RWPE1 (cell line): ENCODE data around the gene USP3.

Source experiments
- CTCF ChIA-PET: fragments of 350-600 bp; sonication (Branson Sonifier 250); formaldehyde crosslinking; extraction: SDS; loops from one replicate; lab custom pipeline; 2021; lab: Yijun Ruan, JAX
- POLR2A ChIA-PET: fragments of 400-600 bp; formaldehyde crosslinking; extraction: SDS; loops from one replicate; lab custom pipeline; 2020; ENCODE audit warnings: antibody characterized with exemption; ENCODE audit not compliant: low non-redundant PET; lab: Yijun Ruan, JAX
- DNase-seq: peaks from one replicate; pipeline ENCODE4 v3.0.0; 2012; ENCODE audit warnings: low spot score
- H3K27ac ChIP-seq: fragments of 450-650 bp; 2 replicates; pipeline ENCODE4 v1.5.1; 2017
- CTCF ChIP-seq: fragments of 450-650 bp; conservative IDR thresholded peaks from 2 replicates; pipeline ENCODE4 v1.5.1; 2017; ENCODE audit warnings: low read depth, mild to moderate bottlenecking

The USP3 gene

GRCh38 chr15:63500265-63501250 is 3.8 kb upstream of the USP3 start:
- ChIA-PET CTCF (interaction anchor here (0.6 kb wide), 1 partner anchor 86 kb away, joined by 3 read pairs; no protein-coding TSS in a partner anchor), POLR2A (no interaction called here)
- TF ChIP-seq CTCF = no peak
- no peak for DNase-seq
- H3K27ac ChIP-seq = peak overlapping the region; percentile 98

DNA sequence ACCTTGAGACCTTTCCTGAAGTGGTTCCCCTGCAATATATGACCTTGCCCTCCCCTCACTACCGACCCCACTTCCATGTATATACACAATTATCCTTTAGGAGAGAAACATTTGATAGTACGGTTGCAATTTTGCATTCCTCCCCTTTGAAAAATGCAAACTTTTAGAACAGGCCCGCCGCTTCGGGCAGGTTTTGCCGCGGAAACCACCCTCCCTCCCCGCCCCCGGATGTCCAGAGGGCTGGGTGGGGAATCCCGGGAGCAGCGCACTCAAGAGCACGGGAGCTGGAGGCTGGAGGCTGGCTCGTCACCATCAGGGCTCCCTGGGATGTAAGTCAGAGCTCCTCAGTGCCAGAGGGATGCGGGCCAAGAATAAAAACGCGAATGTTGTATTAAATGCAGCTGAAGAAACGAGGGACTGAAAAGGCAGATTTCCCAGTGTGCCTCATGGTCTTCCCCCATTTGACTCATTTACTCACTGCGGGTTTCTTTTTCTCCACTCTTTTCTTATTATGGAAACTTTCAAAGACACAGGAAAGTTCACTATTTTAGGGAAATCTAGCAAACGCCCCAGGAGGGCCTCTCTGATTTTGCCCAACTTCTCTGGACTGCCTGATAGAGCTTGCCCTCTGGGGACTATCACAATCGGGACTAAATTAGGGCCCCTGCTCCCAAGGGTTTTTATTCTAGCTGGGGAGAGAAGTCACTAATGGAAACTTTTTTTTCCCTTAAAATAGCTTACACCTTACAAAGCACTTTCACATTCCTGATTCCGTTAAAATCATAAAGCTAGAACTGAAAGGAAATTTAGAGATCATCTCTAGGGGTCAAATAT is 2.9 kb upstream of the USP3 start:
- CTCF ChIA-PET = interaction anchor here (0.6 to 1.1 kb wide), 2 partner anchors 35 to 87 kb away, joined by 3 to 5 read pairs; no protein-coding TSS in a partner anchor
- no peak for TF ChIP-seq CTCF
- peak; percentile 83 for DNase-seq
- POLR2A ChIA-PET = no interaction called here
- peak overlapping the region; percentile 98 for H3K27ac ChIP-seq

DNA sequence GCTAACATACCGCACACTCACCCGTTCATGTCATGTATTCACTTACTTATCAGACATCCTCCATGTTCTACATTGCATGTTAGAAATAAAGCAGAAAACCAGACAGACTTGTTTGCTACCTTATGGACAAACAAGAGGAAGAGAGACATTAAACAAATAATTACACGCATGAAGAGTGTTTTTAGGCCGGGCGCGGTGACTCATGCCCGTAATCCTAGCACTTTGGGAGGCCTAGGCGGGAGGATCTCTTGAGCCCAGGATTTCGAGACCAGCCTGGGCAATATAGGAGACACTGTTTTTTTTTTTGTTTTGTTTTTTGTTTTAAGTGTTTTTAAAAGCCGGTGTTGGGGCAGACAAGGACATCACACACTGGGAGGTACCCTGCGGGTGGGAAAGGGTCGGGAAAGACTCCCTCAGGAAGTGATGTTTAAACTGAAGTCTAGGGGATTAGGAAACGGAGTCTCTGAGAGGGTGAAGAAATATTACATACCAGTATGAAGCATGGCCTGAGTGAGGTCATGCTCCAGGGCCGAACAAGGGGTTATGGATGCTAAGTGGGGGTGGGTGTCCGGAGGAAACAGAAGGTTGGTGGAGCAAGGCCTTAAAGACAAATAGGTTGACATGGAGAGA is 2.1 kb upstream of the USP3 start:
- ChIA-PET CTCF (interaction anchor here (0.6 to 1.1 kb wide), 2 partner anchors 35 to 59 kb away, joined by 3 to 5 read pairs; no protein-coding TSS in a partner anchor), POLR2A (no interaction called here)
- H3K27ac ChIP-seq = peak overlapping the region; percentile 98
- no peak for DNase-seq
- no peak for TF ChIP-seq CTCF

DNA sequence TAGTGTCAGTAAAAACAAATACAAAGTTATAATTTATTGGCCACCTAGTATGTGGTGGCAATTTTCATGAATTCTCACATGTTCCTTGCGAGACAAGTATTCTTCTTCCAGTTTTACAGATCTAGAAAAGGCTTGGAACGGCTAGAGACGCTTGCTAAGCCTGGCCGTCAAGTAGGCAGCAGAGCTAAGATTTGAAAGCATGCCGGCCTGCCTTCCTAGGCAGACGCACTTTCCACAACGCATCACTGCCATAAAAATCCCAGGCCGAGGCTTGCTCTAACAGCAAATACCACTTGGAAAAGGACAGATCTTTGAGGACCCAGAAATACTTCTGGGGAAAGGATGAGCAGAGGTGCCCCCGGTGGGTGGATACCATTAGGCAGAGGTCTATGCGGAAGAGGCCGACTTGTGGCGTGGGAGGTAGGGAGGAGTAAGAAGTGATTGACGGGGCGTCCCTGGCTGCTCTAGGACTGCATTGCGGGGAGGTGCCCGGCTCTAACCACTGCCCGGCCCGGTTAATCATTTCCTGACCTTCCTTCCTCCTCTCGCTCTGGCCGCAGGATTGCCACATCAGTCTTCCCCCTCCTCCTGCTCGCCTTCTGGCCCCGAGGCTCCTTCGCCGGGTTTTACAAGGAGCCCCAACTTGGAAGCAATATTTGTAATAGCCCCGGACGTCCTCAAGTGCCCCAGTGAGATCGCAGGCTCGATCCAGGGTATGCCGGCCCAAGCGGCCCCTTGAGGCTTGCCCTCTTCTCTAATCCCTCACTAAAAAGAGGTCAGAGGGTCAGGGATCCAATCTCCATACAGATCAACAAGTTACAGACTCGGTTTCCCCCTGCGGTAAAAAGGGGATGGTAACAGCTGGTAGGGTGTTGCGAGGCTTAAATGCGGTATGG is 1.3 kb upstream of the USP3 start:
- H3K27ac ChIP-seq = peak overlapping the region; percentile 98
- TF ChIP-seq CTCF = no peak
- CTCF ChIA-PET = interaction anchor here (0.6 to 2.6 kb wide), 4 partner anchors 16 to 58 kb away, joined by 3 to 16 read pairs (median 4); no protein-coding TSS in a partner anchor
- POLR2A ChIA-PET = interaction anchor here (0.6 kb wide), 1 partner anchor 21 kb away, joined by 4 read pairs; no protein-coding TSS in a partner anchor
- peak; percentile 72 for DNase-seq

GRCh38 chr15:63503739-63504246 is 600 bp upstream of the USP3 start:
- TF ChIP-seq CTCF = no peak
- H3K27ac ChIP-seq = peak overlapping the region; percentile 98
- ChIA-PET CTCF (interaction anchor here (0.6 to 2.6 kb wide), 4 partner anchors 15 to 37 kb away, joined by 3 to 16 read pairs (median 8); no protein-coding TSS in a partner anchor), POLR2A (interaction anchor here (0.6 kb wide), 1 partner anchor 22 kb away, joined by 4 read pairs; no protein-coding TSS in a partner anchor)
- DNase-seq = peak; percentile 63
